NK-92 treated with Interleukin-12 subunit alpha and Interleukin-12 subunit beta, amount 100 ng/mL, for 24 hours (cell line): Measurements from ENCODE around the gene THTPA.
"Not testable (repeated sequence)": the region's sequence is repeated elsewhere in the genome, so short reads cannot be mapped to it uniquely, and the experiment has no call there.

Experiments used
- DNase-seq: peaks from one replicate; lab custom pipeline; 2025; lab: John Stamatoyannopoulos, UW

Gene THTPA

GRCh38 chr14:23533652-23534435 lies 22.2 kb upstream of the THTPA start:
- DNase-seq, result no peak

- no peak for DNase-seq
These were observed 20.1 kb upstream of the THTPA start for GRCh38 chr14:23535943-23536342.

- DNase-seq, result no peak
These were observed 19.6 kb upstream of the THTPA start for GRCh38 chr14:23536494-23536893.

- not testable (repeated sequence) for DNase-seq
These were observed 19.2 kb upstream of the THTPA start for GRCh38 chr14:23536906-23537305.

- DNase-seq, result no peak
These were observed 18.6 kb upstream of the THTPA start for GRCh38 chr14:23537351-23538049.

- no peak for DNase-seq
These were observed 17.9 kb upstream of the THTPA start for GRCh38 chr14:23538050-23538718.

GRCh38 chr14:23538785-23539184 lies 17.3 kb upstream of the THTPA start:
- no peak for DNase-seq

DNA sequence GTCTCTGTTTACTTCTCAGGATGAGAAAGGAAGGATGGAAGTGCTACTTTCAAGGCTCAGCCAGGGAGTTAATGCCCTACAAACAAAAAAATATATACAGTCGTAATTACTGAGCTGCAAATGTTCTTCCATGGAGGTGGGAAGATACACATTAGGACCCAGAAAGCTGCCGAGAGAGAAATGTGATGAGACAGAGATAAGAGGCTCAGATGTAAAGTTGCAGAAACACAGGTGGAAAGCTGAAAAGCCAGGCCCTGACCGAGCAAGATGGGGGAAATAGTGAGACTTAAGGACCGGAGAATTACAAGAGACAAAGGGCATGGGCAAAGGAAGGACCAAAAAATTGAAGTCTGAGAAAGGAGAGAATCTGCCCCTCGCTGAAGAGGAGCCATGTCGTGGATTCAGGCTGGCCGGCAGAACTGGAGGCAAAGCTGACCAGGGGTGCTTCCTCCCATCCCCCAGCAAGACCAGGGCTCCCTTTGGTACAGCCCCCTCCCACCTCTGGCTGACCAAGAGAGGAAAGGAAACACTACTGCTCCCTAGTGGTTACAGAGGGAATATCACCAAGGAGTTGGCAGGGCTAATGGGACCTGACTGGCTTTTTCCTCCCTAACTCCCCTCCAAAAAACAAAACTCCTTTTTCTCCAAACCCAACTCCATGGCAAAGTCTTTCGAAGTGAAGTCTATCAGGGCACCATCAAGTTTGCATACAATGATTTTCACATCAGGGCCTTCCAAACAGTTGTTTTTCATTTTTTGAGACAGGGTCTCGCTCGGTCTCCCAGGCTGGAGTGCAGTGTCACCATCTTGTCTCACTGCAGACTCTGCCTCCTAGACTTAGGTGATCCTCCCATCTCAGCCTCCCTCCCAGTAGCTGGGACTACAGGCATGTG lies 16.6 kb upstream of the THTPA start:
- no peak for DNase-seq

DNA sequence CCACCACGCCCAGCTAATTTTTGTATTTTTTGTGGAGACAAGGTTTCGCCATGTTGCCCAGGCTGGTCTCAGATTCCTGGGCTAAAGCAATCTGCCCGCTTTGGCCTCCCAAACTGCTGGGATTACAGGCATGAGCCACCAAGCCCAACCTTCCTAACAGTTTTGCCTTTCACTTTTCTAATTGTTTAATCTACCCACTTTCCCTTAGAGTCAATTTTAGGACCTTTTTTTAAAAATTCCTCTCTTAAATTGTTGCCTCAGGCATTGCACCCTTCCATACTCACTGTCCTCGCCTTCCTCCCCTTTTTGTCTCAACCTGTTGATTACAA lies 16.0 kb upstream of the THTPA start:
- no peak for DNase-seq

DNA sequence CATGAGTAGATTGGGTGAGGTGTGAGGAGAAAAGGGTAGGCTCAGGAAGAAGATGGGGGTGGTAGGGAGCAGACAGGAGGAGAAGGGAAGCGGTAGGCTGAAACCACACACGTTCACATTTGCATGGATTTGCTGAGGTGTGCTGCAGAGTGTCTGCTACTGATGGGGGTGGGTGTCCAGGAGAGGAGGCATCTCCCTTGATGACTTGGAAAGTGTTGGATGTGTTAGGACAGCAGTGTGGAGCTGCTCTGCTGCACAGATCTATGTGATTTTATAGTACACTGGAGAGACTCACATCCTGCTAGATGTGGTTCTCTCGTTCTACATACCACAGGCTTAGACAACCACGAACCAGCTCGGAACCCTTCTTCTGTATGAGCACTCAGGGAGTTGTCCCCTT lies 13.8 kb upstream of the THTPA start:
- no peak for DNase-seq

GRCh38 chr14:23543403-23543802 lies 12.7 kb upstream of the THTPA start:
- no peak for DNase-seq

DNA sequence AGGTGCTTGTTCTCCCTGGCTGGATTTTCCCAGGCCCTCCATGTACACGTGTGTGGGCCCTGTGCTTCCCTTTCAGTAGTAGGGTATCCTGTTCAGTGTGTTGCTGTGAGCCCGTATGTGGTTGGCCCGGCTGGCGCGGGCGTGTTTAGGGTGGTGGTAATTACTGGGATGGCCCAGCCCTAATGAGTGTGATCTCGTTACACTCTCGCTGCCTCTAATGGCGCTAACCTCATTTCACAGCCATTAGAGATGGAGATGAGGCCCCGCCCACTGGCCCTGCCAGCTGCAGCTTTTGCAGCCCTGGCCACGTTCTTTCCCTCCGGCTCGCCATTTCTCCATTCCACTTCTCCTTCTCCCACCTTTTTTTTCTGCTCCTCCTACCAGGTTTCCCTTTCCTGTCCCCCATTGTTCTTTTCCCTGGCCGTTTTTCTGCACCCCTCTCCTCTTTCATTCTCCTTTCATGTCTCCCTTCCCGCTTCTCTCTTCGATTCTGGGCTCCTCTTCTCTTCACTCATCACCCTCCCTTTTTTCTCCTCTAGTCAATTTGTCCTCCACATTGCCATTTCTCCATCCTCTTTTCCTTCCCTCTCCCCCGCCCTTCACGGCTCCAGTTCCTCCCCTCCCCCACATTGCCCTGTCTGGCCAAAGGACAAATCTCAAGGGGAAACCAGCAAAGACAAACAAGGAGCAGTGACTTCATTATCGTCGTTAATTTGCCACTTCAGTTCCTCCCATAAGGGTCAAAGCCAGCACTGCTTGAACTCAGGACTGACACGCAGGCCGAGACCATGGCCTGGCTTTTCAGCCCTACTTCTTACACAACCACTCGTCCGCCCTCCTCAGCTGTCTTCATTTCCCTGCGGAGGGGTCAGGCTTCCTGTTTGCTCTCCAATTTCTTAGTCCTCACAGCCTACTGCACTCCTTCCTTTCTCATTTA lies 11.3 kb upstream of the THTPA start:
- DNase-seq, result no peak

DNA sequence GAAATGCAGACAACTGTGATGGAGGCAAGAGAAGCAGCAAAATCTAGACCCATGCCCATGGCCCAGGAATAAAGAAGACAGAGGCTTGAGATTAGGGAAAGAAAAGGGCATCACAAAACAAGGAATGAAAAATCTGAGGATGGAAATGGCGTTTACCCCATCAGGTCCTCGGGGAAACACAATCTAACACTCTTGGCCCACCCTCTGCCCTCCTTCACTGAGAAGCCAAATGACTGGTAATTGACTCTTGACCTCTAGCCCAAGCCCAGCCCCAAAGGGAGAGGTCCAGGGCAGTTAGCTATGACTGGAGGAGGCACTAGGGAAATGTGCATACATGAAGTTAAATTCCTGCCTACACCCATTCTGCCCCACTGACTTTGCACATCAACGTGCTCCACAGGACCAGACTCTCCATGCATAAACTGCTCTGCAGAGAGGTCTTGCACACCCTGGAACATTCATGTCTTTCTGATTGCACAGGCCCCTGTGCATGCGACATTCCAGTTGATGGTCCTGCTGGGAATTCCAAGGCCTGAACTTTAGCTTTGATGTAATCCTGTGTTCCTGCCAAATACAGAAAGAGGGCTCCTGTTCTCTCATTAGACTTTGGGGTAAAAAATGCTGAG lies 10.2 kb upstream of the THTPA start:
- no peak for DNase-seq

DNA sequence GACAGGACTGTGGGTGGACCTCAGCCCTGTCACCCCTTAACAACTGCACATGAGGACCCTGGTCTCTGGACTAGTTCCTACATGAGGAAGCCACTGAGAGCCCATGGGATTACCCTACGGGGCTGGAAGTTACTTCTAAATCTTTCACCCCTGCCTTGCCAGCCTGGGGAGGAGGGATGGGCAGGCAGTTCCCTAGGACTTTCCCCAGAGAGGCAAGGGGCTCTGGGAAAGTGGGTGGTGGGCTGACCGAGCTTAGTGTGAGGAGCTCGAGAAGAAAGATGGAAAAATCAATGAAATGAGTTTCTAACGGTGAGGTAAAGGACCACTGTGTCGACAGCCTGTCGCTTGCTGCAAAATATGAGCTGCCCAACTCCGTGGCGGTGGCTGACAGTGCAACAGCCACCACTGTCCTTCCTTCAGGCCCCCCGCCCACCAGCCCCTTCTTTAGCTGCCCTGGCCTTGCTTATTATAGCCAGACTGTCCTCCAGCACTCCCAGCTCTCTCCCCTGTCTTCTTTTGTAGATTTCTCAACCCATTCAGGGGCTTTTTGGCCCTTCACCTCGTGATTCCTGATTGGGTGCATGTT lies 9.5 kb upstream of the THTPA start:
- DNase-seq, result no peak

- no peak for DNase-seq
These were observed 8.1 kb upstream of the THTPA start for GRCh38 chr14:23547924-23548323.

DNA sequence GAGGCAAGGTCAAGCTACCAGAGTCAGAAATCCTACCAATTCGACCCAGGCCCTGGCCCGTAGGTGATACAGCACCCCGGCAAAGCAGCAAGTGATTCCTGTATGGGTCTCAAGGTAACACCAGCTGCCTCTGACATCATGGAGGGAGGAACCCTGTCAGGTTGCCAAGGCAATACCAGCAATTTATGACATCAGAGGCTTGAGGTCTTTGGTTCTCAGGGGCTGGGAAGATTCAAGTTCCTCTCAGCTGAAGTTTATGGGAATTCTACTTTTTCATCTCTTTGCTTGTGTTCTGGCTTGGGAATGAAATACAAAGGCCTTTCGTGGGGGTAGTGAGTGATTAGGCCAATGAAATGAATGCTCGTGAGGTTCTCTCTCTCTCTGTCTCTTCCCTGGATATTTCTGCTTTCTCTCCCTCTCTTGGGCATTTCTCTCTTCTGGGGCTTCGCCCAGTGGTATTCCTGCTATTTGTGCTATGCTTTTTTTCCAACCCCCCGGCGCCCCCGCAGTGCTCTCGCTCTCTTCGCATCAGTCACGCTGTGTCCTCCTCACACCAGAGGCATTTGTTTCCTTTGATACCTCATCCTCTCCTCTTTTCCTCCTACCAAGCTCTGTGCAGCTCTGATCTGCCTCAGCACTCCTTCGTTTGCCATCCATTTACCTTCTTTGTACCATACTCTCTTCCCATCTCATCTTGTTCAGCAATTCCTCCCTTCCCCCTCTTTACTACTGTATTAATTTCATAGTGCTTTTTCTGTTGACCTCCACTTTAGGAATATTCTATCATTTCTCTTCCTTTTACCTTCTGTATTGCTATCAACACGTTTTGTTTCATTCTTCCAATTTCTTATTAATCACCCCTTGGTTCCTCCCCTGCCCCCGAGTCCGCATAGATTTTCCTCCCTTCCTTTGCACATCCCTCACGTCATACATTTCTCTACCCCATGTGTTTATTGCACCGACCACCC lies 7.4 kb upstream of the THTPA start:
- DNase-seq, result no peak

GRCh38 chr14:23550131-23550811 lies 5.8 kb upstream of the THTPA start:
- no peak for DNase-seq

- DNase-seq, result no peak
These were observed 5.2 kb upstream of the THTPA start for GRCh38 chr14:23550812-23551265.
